Measurements from ENCODE around the gene RNU5D-1.

GRCh38 chr1:44724296-44724954, 6.5 kb downstream of the RNU5D-1 start:
- TF ChIP-seq CTCF (IDR thresholded peaks at IDR 0.05) (no peak), POLR2A (IDR thresholded peaks at IDR 0.05) (no peak)

Measured in lower leg skin (tissue), 3 donors.